H1 (cell line): ENCODE data around the gene GRIK1. TPM values are rescaled to one million over a fixed set of nuclear protein-coding genes. Genes with fewer than 3 reads are reported as not detected.

ENCODE experiments used
- CTCF ChIA-PET: fragments of 300-600 bp; sonication (Branson Sonifier 250); formaldehyde crosslinking; loops from one replicate; lab custom pipeline; 2021; ENCODE audit not compliant: partially characterized antibody; lab: Charles Lee
- POLR2A ChIA-PET: fragments of 300-600 bp; sonication (Branson Sonifier 250); formaldehyde crosslinking; loops from one replicate; lab custom pipeline; 2021; ENCODE audit warnings: inconsistent platforms; ENCODE audit not compliant: partially characterized antibody; lab: Charles Lee
- DNase-seq, 2 experiments: peaks; one replicate each; pipeline versions ENCODE4 v3.0.0 to v3.0.0-alpha.2; 2010 to 2022; ENCODE audit warnings: low spot score in 2 of 2, low read depth in 1 of 2, mixed read lengths in 1 of 2
- FAIRE-seq: peaks from 2 replicates; lab custom pipeline; 2011; peaks lifted over from hg19 to GRCh38; lab: Jason Lieb, UNC
- H2AFZ ChIP-seq: 2 replicates; pipeline ENCODE4 v1.8.1; 2012; ENCODE audit warnings: low read length, inconsistent platforms
- H2AK5ac ChIP-seq: 2 replicates; pipeline ENCODE4 v1.6.1; 2013; ENCODE audit warnings: low read depth, low read length
- H2BK120ac ChIP-seq: replicated peaks from 2 replicates; pipeline ENCODE3; 2013; ENCODE audit warnings: low read depth, low read length, inconsistent platforms
- H2BK12ac ChIP-seq: 2 replicates; pipeline ENCODE4 v1.6.1; 2013; ENCODE audit warnings: low read depth, low read length
- H2BK15ac ChIP-seq: 2 replicates; pipeline ENCODE4 v1.6.1; 2013; ENCODE audit warnings: low read length
- H2BK20ac ChIP-seq: 2 replicates; pipeline ENCODE4 v1.6.1; 2013; ENCODE audit warnings: low read length
- H2BK5ac ChIP-seq: 2 replicates; pipeline ENCODE4 v1.6.1; 2013; ENCODE audit warnings: low read depth, low read length
- H3K14ac ChIP-seq: 2 replicates; pipeline ENCODE4 v1.6.1; 2013; ENCODE audit warnings: inconsistent platforms; ENCODE audit not compliant: insufficient read length
- H3K18ac ChIP-seq: 2 replicates; pipeline ENCODE4 v1.6.1; 2013; ENCODE audit warnings: low read length; ENCODE audit errors: extremely low read depth
- H3K23ac ChIP-seq: 2 replicates; pipeline ENCODE4 v1.6.1; 2013; ENCODE audit warnings: inconsistent platforms; ENCODE audit not compliant: insufficient read length
- H3K23me2 ChIP-seq: 2 replicates; pipeline ENCODE4 v1.6.1; 2013; ENCODE audit warnings: low read depth, low read length
- H3K27ac ChIP-seq: 2 replicates; pipeline ENCODE4 v1.6.1; 2011; ENCODE audit warnings: low read depth, low read length, inconsistent platforms
- H3K27me3 ChIP-seq, 4 experiments: replicated peaks in 1 of 4; 1 replicate in 1 of 4; 2 replicates in 3 of 4; pipeline versions ENCODE4 v1.6.1 to v1.8.1; 2011 to 2013; ENCODE audit warnings: low read length in 3 of 4, mild to moderate bottlenecking in 3 of 4, inconsistent platforms in 2 of 4, mixed read lengths in 2 of 4, moderate library complexity in 1 of 4; ENCODE audit not compliant: control insufficient read depth in 3 of 4, insufficient read depth in 3 of 4; ENCODE audit errors: extremely low read depth in 1 of 4
- H3K36me3 ChIP-seq, 4 experiments: 2 replicates each; pipeline versions ENCODE4 v1.6.1 to v1.8.1; 2011 to 2013; ENCODE audit warnings: mild to moderate bottlenecking in 4 of 4, low read length in 3 of 4, moderate library complexity in 2 of 4, control low read depth in 1 of 4, inconsistent platforms in 1 of 4; ENCODE audit not compliant: insufficient read depth in 4 of 4, control insufficient read depth in 2 of 4
- H3K4ac ChIP-seq: replicated peaks from 2 replicates; pipeline ENCODE3; 2013; ENCODE audit warnings: low read length, low read depth, mixed read lengths, inconsistent platforms; ENCODE audit not compliant: insufficient read length
- H3K4me1 ChIP-seq, 4 experiments: replicated peaks in 1 of 4; 1 replicate in 1 of 4; 2 replicates in 3 of 4; pipeline versions ENCODE4 v1.6.1 to v1.8.1; 2011 to 2013; ENCODE audit warnings: low read length in 3 of 4, inconsistent platforms in 2 of 4, mixed read lengths in 1 of 4; ENCODE audit not compliant: insufficient read depth in 4 of 4, control insufficient read depth in 3 of 4
- H3K4me2 ChIP-seq, 2 experiments: 2 replicates each; pipeline versions ENCODE4 v1.6.1 to v1.8.1; 2011 to 2013; ENCODE audit warnings: low read depth in 2 of 2, low read length in 2 of 2, control low read depth in 1 of 2, inconsistent platforms in 1 of 2, mild to moderate bottlenecking in 1 of 2; ENCODE audit not compliant: insufficient read depth in 1 of 2
- H3K4me3 ChIP-seq, 4 experiments: fragments of 200-600, 300-600 bp in 1 of 4; sonication (generic), shearing (Covaris generic), sonication (Bioruptor Twin) in 1 of 4; 2 replicates each; pipeline versions ENCODE4 v1.5.1 to v1.8.1; 2011 to 2016; ENCODE audit warnings: low read length in 4 of 4, low read depth in 3 of 4, control low read depth in 2 of 4, inconsistent platforms in 2 of 4, mild to moderate bottlenecking in 2 of 4, mixed read lengths in 1 of 4, moderate library complexity in 1 of 4; ENCODE audit not compliant: insufficient read depth in 2 of 4; ENCODE audit errors: extremely low read depth in 1 of 4
- H3K56ac ChIP-seq: replicated peaks from 2 replicates; pipeline ENCODE3; 2013; ENCODE audit warnings: low read depth, mild to moderate bottlenecking, mixed read lengths, low read length, inconsistent platforms; ENCODE audit not compliant: insufficient read length
- H3K79me1 ChIP-seq: 2 replicates; pipeline ENCODE4 v1.6.1; 2013; ENCODE audit warnings: low read depth, low read length, control low read depth
- H3K79me2 ChIP-seq, 2 experiments: 2 replicates each; pipeline versions ENCODE4 v1.6.1 to v1.8.1; 2012 to 2013; ENCODE audit warnings: low read length in 2 of 2, mild to moderate bottlenecking in 2 of 2, inconsistent platforms in 1 of 2; ENCODE audit not compliant: insufficient read depth in 2 of 2, control insufficient read depth in 1 of 2
- H3K9ac ChIP-seq, 4 experiments: replicated peaks in 1 of 4; 1 replicate in 1 of 4; 2 replicates in 3 of 4; pipeline versions ENCODE4 v1.6.1 to v1.8.1; 2011 to 2013; ENCODE audit warnings: low read depth in 3 of 4, low read length in 3 of 4, control low read depth in 2 of 4, mild to moderate bottlenecking in 2 of 4, moderate library complexity in 2 of 4, inconsistent platforms in 1 of 4; ENCODE audit errors: extremely low read depth in 1 of 4
- H3K9me3 ChIP-seq, 2 experiments: 2 replicates each; pipeline versions ENCODE4 v1.6.1 to v1.8.1; 2012 to 2013; ENCODE audit warnings: mild to moderate bottlenecking in 2 of 2, moderate library complexity in 2 of 2, control low read depth in 1 of 2, inconsistent platforms in 1 of 2, low read depth in 1 of 2, low read length in 1 of 2, mixed read lengths in 1 of 2; ENCODE audit not compliant: insufficient read depth in 2 of 2
- H4K20me1 ChIP-seq, 2 experiments: replicated peaks in 1 of 2; 2 replicates each; pipeline versions ENCODE3 to v1.8.1; 2011 to 2013; ENCODE audit warnings: inconsistent platforms in 2 of 2, low read length in 2 of 2, mild to moderate bottlenecking in 1 of 2; ENCODE audit not compliant: insufficient read depth in 2 of 2, control insufficient read depth in 1 of 2
- H4K5ac ChIP-seq: 2 replicates; pipeline ENCODE4 v1.6.1; 2013; ENCODE audit warnings: low read length, low read depth, mixed read lengths, inconsistent platforms; ENCODE audit not compliant: insufficient read length
- H4K8ac ChIP-seq: 2 replicates; pipeline ENCODE4 v1.8.0; 2013; ENCODE audit warnings: mild to moderate bottlenecking, moderate library complexity, low read length, inconsistent platforms; ENCODE audit not compliant: insufficient read depth; ENCODE audit errors: extremely low read depth
- H4K91ac ChIP-seq: replicated peaks from 2 replicates; pipeline ENCODE3; 2013; ENCODE audit warnings: low read length, mixed read lengths, inconsistent platforms; ENCODE audit not compliant: insufficient read length
- EP300 ChIP-seq, 2 experiments: IDR thresholded peaks; 1 replicate in 1 of 2; 2 replicates in 1 of 2; pipeline ENCODE4 v1.6.1; 2011 to 2012; ENCODE audit warnings: low read depth in 2 of 2, low read length in 2 of 2, mild to moderate bottlenecking in 2 of 2, borderline replicate concordance in 1 of 2, inconsistent platforms in 1 of 2, moderate library complexity in 1 of 2
- JUN ChIP-seq: IDR thresholded peaks from 2 replicates; pipeline ENCODE4 v1.6.1; 2011; ENCODE audit warnings: low read depth, mild to moderate bottlenecking, improper control_type of control experiment, low read length
- KDM1A ChIP-seq: fragments of 200-600, 300-600 bp; sonication (generic); IDR thresholded peaks from 2 replicates; pipeline ENCODE4 v1.7.1; 2016; ENCODE audit warnings: mild to moderate bottlenecking, low read length, borderline replicate concordance
- KDM5A ChIP-seq: fragments of 200-600 bp; IDR thresholded peaks from 2 replicates; pipeline ENCODE4 v1.7.1; 2012; ENCODE audit warnings: mild to moderate bottlenecking, low read length, inconsistent platforms, mixed read lengths
- POLR2A ChIP-seq, 2 experiments: IDR thresholded peaks; 1 replicate in 1 of 2; 2 replicates in 1 of 2; pipeline ENCODE4 v1.6.1; 2011; ENCODE audit warnings: low read depth in 2 of 2, low read length in 2 of 2, mild to moderate bottlenecking in 2 of 2; ENCODE audit errors: control extremely low read depth in 1 of 2
- POLR2AphosphoS5 ChIP-seq: IDR thresholded peaks from 2 replicates; pipeline ENCODE4 v1.6.1; 2011; ENCODE audit warnings: low read depth, low read length
- RBBP5 ChIP-seq: IDR thresholded peaks from 2 replicates; pipeline ENCODE4 v1.7.1; 2012; ENCODE audit warnings: low read depth, mild to moderate bottlenecking, inconsistent platforms, low read length, moderate library complexity, borderline replicate concordance
- RNF2 ChIP-seq: fragments of 200-900, 300-1000 bp; sonication (generic); IDR thresholded peaks from 2 replicates; pipeline ENCODE4 v1.7.1; 2016; ENCODE audit warnings: borderline replicate concordance, low read depth, mild to moderate bottlenecking, antibody characterized with exemption, low read length; ENCODE audit not compliant: poor library complexity, severe bottlenecking; ENCODE audit errors: missing control alignments
- SIN3A ChIP-seq, 2 experiments: IDR thresholded peaks in 1 of 2; conservative IDR thresholded peaks in 1 of 2; 2 replicates each; pipeline ENCODE4 v1.6.1; 2011 to 2012; ENCODE audit warnings: low read length in 2 of 2, improper control_type of control experiment in 1 of 2, low read depth in 1 of 2, mild to moderate bottlenecking in 1 of 2
- SIX5 ChIP-seq: IDR thresholded peaks from 2 replicates; pipeline ENCODE4 v1.6.1; 2011; ENCODE audit warnings: mild to moderate bottlenecking, low read depth, low read length
- SP4 ChIP-seq: IDR thresholded peaks from 2 replicates; pipeline ENCODE4 v1.6.1; 2012; ENCODE audit warnings: low read length, inconsistent platforms
- TAF1 ChIP-seq: IDR thresholded peaks from 2 replicates; pipeline ENCODE4 v1.6.1; 2011; ENCODE audit warnings: mild to moderate bottlenecking, low read depth, low read length
- TCF12 ChIP-seq: IDR thresholded peaks from 2 replicates; pipeline ENCODE4 v1.6.1; 2011; ENCODE audit warnings: low read depth, mild to moderate bottlenecking, low read length
- ZNF274 ChIP-seq: IDR thresholded peaks from 2 replicates; pipeline ENCODE4 v1.7.0; 2012; ENCODE audit warnings: low read length, borderline replicate concordance; ENCODE audit errors: extremely low read depth
- WGBS, 2 experiments: shearing (Covaris generic) in 1 of 2; methylation state at CpG; one replicate each; pipeline versions ENCODE4 v1.1.6 to v1.1.7; 2013 to 2015; ENCODE audit warnings: low lambda C conversion rate in 2 of 2, mixed read lengths in 2 of 2, inconsistent platforms in 1 of 2, low coverage in 1 of 2, missing lambda C conversion rate in 1 of 2; ENCODE audit not compliant: insufficient replicate concordance in 2 of 2, insufficient coverage in 1 of 2, insufficient read length in 1 of 2; ENCODE audit errors: extremely low coverage in 1 of 2, missing lambda C conversion rate in 1 of 2; 5-methylcytosine and 5-hydroxymethylcytosine counted together
- polyA plus RNA-seq, 7 experiments: library from polyadenylated mRNA; depleted of rRNA in 3 of 7; stranded (reverse) in 5 of 7; unstranded in 2 of 7; fragments of >200 nt in 5 of 7; fragments of 200-250 nt in 2 of 7; gene quantifications; 1 replicate in 5 of 7; 2 replicates in 1 of 7; 4 replicates in 1 of 7; pipeline versions ENCODE4 v1.2.1 to v1.2.3, GENCODE V29; 2011 to 2013; ENCODE audit warnings: missing spikeins in 2 of 7, mixed read lengths in 2 of 7
- total RNA-seq: library from RNA; stranded (reverse); fragmentation: NEBNext Ultra II Directional; extraction: Animal tissue kit (Norgen Biotek cat#: 25700); gene quantifications from 2 replicates; pipeline ENCODE4 v1.2.1, GENCODE V29; 2021

Gene GRIK1
- total and polyA plus RNA-seq, 2 of the 8 experiments (the other 6 are each of a cell fraction or from before 2014, with no cell fraction given) = 0.11 to 0.32 TPM

- Histone ChIP-seq H2BK15ac (no peak overlapping the region), H2BK5ac (no peak overlapping the region), H2BK20ac (no peak overlapping the region), H4K20me1 (no peaks in the 10 kb centered on the region), H2AK5ac (no peak overlapping the region), H4K8ac (no peak overlapping the region), H3K18ac (no peak overlapping the region), H3K4ac (no peak overlapping the region), H4K5ac (no peak overlapping the region), H3K27ac (no peak overlapping the region), H3K36me3 (no peaks in the 10 kb centered on the region), H3K4me1 (peaks cover 1 to 10% (median 3%) of the 10 kb centered on the region in 4 experiments; a peak in 6 of 7 replicates), H2BK120ac (no peak overlapping the region), H3K4me3 (no peak overlapping the region), H4K91ac (no peak overlapping the region), H3K27me3 (no peaks in the 10 kb centered on the region), H3K9ac (no peak overlapping the region), H3K23me2 (no peaks in the 10 kb centered on the region), H3K4me2 (no peak overlapping the region), H3K14ac (no peak overlapping the region), H3K56ac (no peak overlapping the region), H2BK12ac (no peak overlapping the region), H3K9me3 (no peaks in the 10 kb centered on the region), H3K79me1 (no peaks in the 10 kb centered on the region), H3K79me2 (no peaks in the 10 kb centered on the region), H2AFZ (no peak overlapping the region), H3K23ac (no peak overlapping the region)
- 87% methylated on average over 6 of the region's 6 CpGs; no CpG with 5 or more reads in 1 of the 2 experiments for whole genome bisulfite sequencing, 2 experiments
- DNase-seq (no peak), FAIRE-seq (no peak)
- POLR2A ChIA-PET = no interaction called here
- CTCF ChIA-PET = interaction anchor here (0.8 to 1.3 kb wide), 3 partner anchors 34 to 121 kb away, joined by 3 to 5 read pairs (median 4); no protein-coding TSS in a partner anchor
- TF ChIP-seq TCF12 (no peak), JUN (no peak), RBBP5 (no peak), SIN3A (conservative IDR thresholded peaks at IDR 0.05 in 1 of 2, IDR thresholded peaks at IDR 0.05 in 1 of 2; ENCODE audit: low read depth in 1 of 2, low read length in 2 of 2) (no peak), KDM1A (no peak), SP4 (no peak), EP300 (IDR thresholded peaks at IDR 0.05; ENCODE audit: borderline replicate concordance in 1 of 2, low read depth in 2 of 2, low read length in 2 of 2) (no peak), POLR2A (IDR thresholded peaks at IDR 0.05; ENCODE audit: control extremely low read depth in 1 of 2, low read depth in 2 of 2, low read length in 2 of 2) (no peak), RNF2 (no peak), SIX5 (no peak), TAF1 (no peak), KDM5A (no peak), POLR2AphosphoS5 (no peak), ZNF274 (no peak)
Observed at GRCh38 chr21:29673096-29673610, 266.6 kb downstream of the GRIK1 start.
